ENCODE measurements around the gene KPNA3.
"Not testable (repeated sequence)": the region's sequence is repeated elsewhere in the genome, so short reads cannot be mapped to it uniquely, and the experiment has no call there.

KPNA3 gene

GRCh38 chr13:49803047-49803446, 10.6 kb upstream of the KPNA3 start:
- DNase-seq, result not testable (repeated sequence)

DNA sequence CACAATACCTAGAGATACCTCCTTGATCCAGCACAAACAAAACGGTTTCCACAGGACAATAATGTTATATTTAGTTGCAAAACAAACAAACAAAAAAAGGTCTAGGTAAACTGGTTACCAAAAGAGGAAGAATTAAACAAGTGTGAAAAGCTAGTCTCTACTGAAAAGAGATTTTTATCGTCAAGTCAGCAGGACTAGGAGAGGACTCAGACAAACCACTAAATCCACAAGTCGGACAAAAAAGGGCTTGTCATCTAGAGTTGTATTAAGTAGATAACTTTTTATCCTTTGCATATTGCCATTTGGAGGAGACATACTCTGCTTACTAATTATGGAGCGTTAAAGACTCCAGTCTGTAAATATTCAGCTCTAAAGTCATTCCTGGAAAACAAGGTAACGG, 9.9 kb upstream of the KPNA3 start:
- peak; percentile 80 for DNase-seq

GRCh38 chr13:49791711-49792549, 552 bp downstream of the KPNA3 start:
- DNase-seq, result peak; percentile 71

- DNase-seq, result peak; percentile 81
These were observed 1.2 kb downstream of the KPNA3 start for GRCh38 chr13:49791315-49791710.

- DNase-seq, result no peak
These were observed 2.5 kb downstream of the KPNA3 start for GRCh38 chr13:49789968-49790367.

DNA sequence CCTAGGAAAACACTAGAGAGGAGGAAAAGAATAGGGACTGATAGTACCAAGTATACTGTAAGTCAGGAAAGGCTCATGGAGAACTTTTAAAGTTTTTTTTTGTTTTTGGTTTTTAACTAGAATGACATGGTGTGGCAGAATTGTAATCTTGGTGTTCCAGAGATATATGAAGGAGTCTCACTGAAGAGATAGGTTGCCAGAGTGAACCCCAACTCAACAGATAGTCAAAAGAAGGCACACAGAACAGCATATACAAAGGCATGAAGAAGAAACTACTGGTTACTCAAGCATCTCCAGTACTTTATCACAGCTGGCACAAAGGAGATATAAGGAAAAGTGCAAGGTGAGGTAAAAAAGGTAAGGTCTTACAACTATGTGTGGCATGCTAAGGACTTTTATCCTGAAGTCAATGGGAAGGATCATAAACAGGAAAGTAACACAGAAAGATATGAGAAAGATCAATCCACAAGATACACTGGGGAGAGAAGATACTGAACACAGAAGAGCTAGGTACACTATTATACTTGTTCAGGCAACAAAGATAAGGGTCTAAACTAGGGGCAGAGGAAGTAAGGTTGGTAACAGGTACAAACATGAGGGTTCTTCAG, 6.0 kb downstream of the KPNA3 start:
- no peak for DNase-seq

GRCh38 chr13:49784886-49785570, 7.5 kb downstream of the KPNA3 start:
- no peak for DNase-seq

DNA sequence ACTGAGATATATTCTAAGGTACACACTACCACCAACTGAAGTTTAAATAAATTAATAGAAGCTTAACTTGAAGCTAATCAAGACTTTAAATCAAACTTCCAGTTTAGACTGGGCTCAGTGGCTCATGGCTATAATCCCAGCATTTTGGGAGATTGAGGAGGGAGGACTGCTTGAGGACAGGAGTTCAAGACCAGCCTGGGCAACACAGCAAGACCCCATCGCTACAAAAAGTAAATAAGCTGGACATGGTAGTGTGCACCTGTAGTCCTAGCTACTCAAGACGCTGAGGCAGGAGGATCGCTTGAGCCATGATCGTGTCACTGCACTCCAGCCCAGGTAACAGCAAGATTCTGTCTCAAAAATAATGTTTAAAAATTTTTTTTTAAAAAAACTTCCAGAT, 8.6 kb downstream of the KPNA3 start:
- no peak for DNase-seq

GRCh38 chr13:49782784-49783183, 9.7 kb downstream of the KPNA3 start:
- no peak for DNase-seq

GRCh38 chr13:49781806-49782205, 10.7 kb downstream of the KPNA3 start:
- DNase-seq, result no peak

DNA sequence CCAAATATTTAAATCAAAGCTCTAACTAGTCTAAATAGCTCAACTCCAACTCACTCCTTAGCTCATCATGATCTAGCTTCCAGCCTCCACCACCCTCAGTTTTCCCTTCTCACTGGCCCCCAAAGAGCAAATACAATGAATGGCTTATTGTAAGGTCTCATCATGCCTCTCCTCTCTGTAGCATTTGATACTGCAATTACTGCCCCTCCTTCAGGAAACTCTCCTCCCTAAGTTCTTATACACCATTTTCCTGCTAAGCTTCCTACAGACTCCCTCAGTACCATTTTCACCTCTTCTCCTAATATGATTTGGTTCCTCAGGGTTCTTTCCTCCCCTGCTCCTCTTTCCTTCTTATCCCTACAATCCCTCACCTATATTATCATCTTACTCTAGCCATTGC, 12.8 kb downstream of the KPNA3 start:
- DNase-seq, result no peak

DNA sequence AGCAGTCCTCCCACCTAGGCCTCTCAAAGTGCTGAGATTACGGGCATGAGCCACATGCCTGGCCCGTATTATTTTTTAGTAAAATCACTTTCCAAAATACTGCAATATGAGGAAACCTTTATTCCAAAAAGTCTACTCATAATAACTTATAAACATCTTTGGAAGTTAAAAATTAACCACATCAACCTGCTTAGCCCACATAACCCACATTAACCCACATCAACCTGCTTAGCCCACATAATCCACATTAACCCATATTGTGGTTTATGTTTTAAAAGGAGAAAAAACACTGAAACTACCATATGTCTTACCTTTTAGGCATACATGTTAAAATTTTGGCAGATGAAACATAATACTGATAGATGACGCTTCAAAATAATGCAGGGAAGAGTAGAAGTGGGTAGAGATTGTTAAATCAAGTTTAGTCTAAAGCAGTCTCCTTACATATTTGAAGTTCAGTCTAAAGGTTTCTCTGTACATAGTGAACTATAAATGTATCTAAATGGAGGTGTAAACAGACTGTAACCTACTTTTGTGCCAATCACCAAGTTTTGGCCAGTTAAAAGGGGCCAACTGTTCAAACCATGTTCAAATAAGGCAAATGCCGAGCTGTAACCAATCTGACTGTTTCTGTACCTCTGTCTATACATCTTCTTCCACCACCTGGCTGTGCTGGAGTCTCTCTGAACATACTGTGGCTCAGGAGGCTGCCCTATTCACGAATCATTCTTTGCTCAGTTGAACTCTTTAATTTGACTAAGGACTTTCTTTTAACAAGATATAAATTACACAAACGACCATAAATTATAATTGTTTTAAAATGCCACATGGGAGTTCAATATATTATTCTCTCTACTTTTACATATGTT, 14.5 kb downstream of the KPNA3 start:
- DNase-seq, result no peak

DNA sequence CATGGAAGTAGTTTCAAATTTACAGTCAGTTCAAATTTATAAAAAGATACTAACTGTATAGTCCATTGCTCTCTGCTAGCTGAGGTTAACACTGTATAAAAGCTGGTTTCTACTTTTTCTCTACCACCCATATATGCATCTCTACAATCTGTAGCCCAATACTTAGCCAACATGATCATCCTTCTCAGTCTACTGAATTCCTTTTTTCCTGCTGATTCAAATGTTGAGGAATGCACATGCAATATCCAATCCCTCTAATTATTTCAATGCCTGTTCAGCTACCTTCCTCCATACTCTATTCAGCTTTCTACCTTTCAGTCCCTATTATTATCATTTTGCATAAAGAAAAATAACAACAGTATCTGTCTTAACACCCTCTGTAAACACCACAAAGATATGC, 15.6 kb downstream of the KPNA3 start:
- DNase-seq, result no peak

DNA sequence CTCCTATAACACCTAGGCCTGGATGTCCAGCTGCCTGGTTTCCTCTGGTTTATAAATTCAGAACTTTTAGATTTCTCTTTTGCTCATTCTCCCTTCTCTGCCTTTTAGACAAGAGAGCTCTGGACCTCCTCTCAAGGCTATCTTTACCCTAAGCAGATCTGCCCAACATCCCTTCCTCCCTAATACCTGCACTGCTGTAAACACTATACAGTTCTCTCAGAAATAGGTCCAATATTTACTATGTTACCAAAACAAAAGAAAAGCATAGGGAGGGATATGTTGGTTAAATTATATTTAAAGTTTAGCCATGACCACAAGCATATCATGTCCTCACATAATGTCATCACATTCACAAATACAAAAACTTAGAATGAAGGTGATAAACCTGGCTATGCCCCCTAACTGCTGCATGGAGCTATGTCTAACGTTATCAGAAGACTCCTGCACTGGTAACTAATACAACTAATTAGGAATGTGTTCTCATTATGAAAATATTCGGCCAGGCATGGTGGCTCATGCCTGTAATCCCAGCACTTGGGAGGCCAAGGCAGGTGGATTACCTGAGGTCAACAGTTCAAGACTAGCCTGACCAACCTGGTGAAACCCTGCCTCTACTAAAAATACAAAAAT, 18.0 kb downstream of the KPNA3 start:
- DNase-seq, result no peak

GRCh38 chr13:49772828-49773227, 19.7 kb downstream of the KPNA3 start:
- no peak for DNase-seq

- not testable (repeated sequence) for DNase-seq
These were observed 30.7 kb downstream of the KPNA3 start for GRCh38 chr13:49761811-49762210.

DNA sequence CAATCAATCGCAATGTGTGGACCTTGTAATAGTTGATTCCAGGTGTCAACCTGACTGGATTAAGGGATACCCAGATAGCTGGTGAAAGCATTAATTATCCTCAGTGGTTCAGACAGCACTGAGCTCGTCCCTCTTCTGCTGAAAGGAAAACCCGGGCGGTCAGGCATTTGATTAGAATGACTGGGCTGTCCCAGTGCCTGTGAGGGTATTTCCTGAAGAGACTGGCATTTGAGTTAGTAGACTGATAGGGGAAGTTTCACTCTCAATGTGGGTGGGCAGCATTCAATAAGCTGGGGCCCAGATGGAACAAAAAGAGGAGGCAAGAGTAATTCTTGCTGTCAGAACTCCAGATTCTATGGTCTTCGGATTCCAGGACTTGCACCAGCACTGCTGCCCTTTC, 31.9 kb downstream of the KPNA3 start:
- no peak for DNase-seq

GRCh38 chr13:49759503-49759902, 33.0 kb downstream of the KPNA3 start:
- no peak for DNase-seq

- no peak for DNase-seq
These were observed 36.2 kb downstream of the KPNA3 start for GRCh38 chr13:49756263-49756662.

GRCh38 chr13:49754146-49754545, 38.3 kb downstream of the KPNA3 start:
- DNase-seq, result no peak

- DNase-seq, result no peak
These were observed 42.6 kb downstream of the KPNA3 start for GRCh38 chr13:49749848-49750247.

DNA sequence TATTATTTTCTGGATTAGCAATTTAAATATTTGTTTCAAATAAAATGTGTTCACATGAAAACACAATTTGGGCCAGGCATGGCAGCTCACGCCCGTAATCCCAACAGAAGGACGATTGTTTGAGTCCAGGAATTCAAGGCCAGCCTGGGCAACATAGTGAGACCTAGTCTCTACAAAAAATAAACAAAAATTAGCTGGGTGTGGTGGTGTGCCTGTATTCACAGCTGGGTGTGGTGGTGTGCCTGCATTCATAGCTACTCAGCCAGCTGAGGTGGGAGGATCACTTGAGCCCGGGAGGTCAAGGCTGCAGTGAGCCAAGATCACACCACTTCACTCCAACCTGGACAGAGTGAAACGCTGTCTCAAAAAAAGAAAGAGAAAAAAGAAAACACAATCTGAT, 46.4 kb downstream of the KPNA3 start:
- no peak for DNase-seq

DNA sequence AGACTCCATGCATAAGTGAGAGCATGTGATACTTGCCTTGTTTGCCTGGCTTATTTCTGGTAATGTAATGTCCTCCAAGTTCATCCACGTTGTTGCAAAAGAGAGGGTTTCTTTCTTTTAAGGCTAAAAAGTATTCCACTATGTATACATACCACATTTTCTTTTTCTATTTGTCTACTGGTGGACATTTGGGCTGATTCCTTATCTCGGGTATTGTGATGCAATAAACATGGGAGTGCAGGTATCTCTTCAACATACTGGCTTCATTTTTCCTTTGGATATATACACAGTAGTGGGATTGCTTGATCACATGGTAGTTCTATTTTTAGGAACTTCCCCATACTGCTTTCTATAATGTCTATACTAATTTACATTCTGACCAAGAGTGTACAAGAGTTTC, 51.6 kb downstream of the KPNA3 start:
- peak; percentile 34 for DNase-seq

Measured in OCI-M1 (cell line).